ENCODE results near the gene GCM1. TPM values are rescaled to one million over a fixed set of nuclear protein-coding genes. Genes with fewer than 3 reads are reported as not detected.

GCM1 gene
- total and polyA plus RNA-seq, 8 donors, result 0.05 TPM; not detected in 7

- WGBS, 5 donors, result 89 to 97% (median 89%) methylated on average over 2 of the region's 2 CpGs
- Histone ChIP-seq H3K27me3 (no peaks in the 10 kb centered on the region), H3K36me3 (no peaks in the 10 kb centered on the region), H3K9me3 (no peaks in the 10 kb centered on the region), H3K4me3 (no peak overlapping the region), H3K4me1 (no peaks in the 10 kb centered on the region), H3K27ac (no peak overlapping the region)
- TF ChIP-seq POLR2A (IDR thresholded peaks at IDR 0.05) (no peak), EP300 (IDR thresholded peaks at IDR 0.05) (no peak), POLR2AphosphoS5 (IDR thresholded peaks at IDR 0.05) (no peak)
- TF ChIP-seq, protein P1, sequence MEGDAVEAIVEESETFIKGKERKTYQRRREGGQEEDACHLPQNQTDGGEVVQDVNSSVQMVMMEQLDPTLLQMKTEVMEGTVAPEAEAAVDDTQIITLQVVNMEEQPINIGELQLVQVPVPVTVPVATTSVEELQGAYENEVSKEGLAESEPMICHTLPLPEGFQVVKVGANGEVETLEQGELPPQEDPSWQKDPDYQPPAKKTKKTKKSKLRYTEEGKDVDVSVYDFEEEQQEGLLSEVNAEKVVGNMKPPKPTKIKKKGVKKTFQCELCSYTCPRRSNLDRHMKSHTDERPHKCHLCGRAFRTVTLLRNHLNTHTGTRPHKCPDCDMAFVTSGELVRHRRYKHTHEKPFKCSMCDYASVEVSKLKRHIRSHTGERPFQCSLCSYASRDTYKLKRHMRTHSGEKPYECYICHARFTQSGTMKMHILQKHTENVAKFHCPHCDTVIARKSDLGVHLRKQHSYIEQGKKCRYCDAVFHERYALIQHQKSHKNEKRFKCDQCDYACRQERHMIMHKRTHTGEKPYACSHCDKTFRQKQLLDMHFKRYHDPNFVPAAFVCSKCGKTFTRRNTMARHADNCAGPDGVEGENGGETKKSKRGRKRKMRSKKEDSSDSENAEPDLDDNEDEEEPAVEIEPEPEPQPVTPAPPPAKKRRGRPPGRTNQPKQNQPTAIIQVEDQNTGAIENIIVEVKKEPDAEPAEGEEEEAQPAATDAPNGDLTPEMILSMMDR (IDR thresholded peaks at IDR 0.05), result no peak
- DNase-seq, result no peak
- intact Hi-C loops (cut with DNase I; ENCODE audit: low total_unique reads), result no loop called here
Measured at GRCh38 chr6:53154794-53155193, 6.2 kb upstream of the GCM1 start.

GRCh38 chr6:53154071-53154470, 5.4 kb upstream of the GCM1 start:
- H3K36me3 ChIP-seq, result no peaks in the 10 kb centered on the region
- DNase-seq, result no peak
- H3K9me3 ChIP-seq, result no peaks in the 10 kb centered on the region
- H3K4me3 ChIP-seq, result no peak overlapping the region
- WGBS, 5 donors, result 71 to 83% (median 76%) methylated on average over 4 of the region's 4 CpGs
- H3K27ac ChIP-seq, result no peak overlapping the region
- no peaks in the 10 kb centered on the region for H3K4me1 ChIP-seq
- TF ChIP-seq, protein P1 (IDR thresholded peaks at IDR 0.05), result no peak
- TF ChIP-seq EP300 (IDR thresholded peaks at IDR 0.05) (no peak), POLR2AphosphoS5 (IDR thresholded peaks at IDR 0.05) (no peak), POLR2A (IDR thresholded peaks at IDR 0.05) (no peak)
- intact Hi-C loops (cut with DNase I; ENCODE audit: low total_unique reads), result no loop called here
- H3K27me3 ChIP-seq, result no peaks in the 10 kb centered on the region

- H3K4me1 ChIP-seq, result no peaks in the 10 kb centered on the region
- no peaks in the 10 kb centered on the region for H3K36me3 ChIP-seq
- H3K4me3 ChIP-seq, result no peak overlapping the region
- no peak for DNase-seq
- intact Hi-C loops (cut with DNase I; ENCODE audit: low total_unique reads), result no loop called here
- no peak overlapping the region for H3K27ac ChIP-seq
- H3K27me3 ChIP-seq, result no peaks in the 10 kb centered on the region
- no peak for TF ChIP-seq EP300 (IDR thresholded peaks at IDR 0.05)
- TF ChIP-seq POLR2AphosphoS5 (IDR thresholded peaks at IDR 0.05), result no peak
- TF ChIP-seq, protein P1 (IDR thresholded peaks at IDR 0.05), result no peak
- TF ChIP-seq POLR2A (IDR thresholded peaks at IDR 0.05), result no peak
- WGBS, 5 donors, result 92 to 96% (median 95%) methylated on average over 2 of the region's 2 CpGs
- no peaks in the 10 kb centered on the region for H3K9me3 ChIP-seq
Measured at GRCh38 chr6:53152576-53152975, 3.9 kb upstream of the GCM1 start.

GRCh38 chr6:53151676-53152075, 3.0 kb upstream of the GCM1 start:
- no peak overlapping the region for H3K4me3 ChIP-seq
- WGBS, 5 donors, result 51 to 60% (median 54%) methylated on average over 3 of the region's 3 CpGs
- H3K27me3 ChIP-seq, result no peaks in the 10 kb centered on the region
- intact Hi-C loops (cut with DNase I; ENCODE audit: low total_unique reads), result no loop called here
- H3K36me3 ChIP-seq, result no peaks in the 10 kb centered on the region
- TF ChIP-seq EP300 (IDR thresholded peaks at IDR 0.05) (no peak), POLR2A (IDR thresholded peaks at IDR 0.05) (no peak), POLR2AphosphoS5 (IDR thresholded peaks at IDR 0.05) (no peak)
- TF ChIP-seq, protein P1 (IDR thresholded peaks at IDR 0.05), result no peak
- H3K4me1 ChIP-seq, result no peaks in the 10 kb centered on the region
- no peaks in the 10 kb centered on the region for H3K9me3 ChIP-seq
- no peak overlapping the region for H3K27ac ChIP-seq
- DNase-seq, result no peak

All from stomach (tissue), 9 donors.